Suprapubic skin (tissue), 3 donors: ENCODE data around the gene AZU1.

Experiments used
- CTCF ChIP-seq, 2 donors: fragments of 200-600 bp in 1 of 2; fragments of 450-650 bp in 1 of 2; sonication (generic) in 1 of 2; IDR thresholded peaks; one replicate each; pipeline ENCODE4 v1.5.1; 2016 to 2019; ENCODE audit warnings: antibody characterized with exemption in 2 of 2, mild to moderate bottlenecking in 1 of 2, moderate library complexity in 1 of 2
- POLR2A ChIP-seq, 2 donors: fragments of 450-650 bp; IDR thresholded peaks; one replicate each; pipeline ENCODE4 v1.6.1; 2017; ENCODE audit warnings: antibody characterized with exemption in 2 of 2, mild to moderate bottlenecking in 2 of 2, moderate library complexity in 2 of 2

GRCh38 chr19:815775-816499 is 11.7 kb upstream of the AZU1 start:
- no peak for TF ChIP-seq POLR2A (IDR thresholded peaks at IDR 0.05)
- no peak for TF ChIP-seq CTCF (IDR thresholded peaks at IDR 0.05)
